Stimulated activated CD8-positive, alpha-beta memory T cell treated with anti-CD3 and anti-CD28 coated beads, Interleukin-7, amount 100 ng/mL, for 4 hours (primary cell): Measurements from ENCODE around the gene COX4I2.
"Not testable (repeated sequence)": the region's sequence is repeated elsewhere in the genome, so short reads cannot be mapped to it uniquely, and the experiment has no call there.

Source experiments
- DNase-seq, 2 donors: peaks; one replicate each; pipeline ENCODE4 v3.0.0-alpha.2; 2020; ENCODE audit warnings: low read depth in 2 of 2

The COX4I2 gene

DNA sequence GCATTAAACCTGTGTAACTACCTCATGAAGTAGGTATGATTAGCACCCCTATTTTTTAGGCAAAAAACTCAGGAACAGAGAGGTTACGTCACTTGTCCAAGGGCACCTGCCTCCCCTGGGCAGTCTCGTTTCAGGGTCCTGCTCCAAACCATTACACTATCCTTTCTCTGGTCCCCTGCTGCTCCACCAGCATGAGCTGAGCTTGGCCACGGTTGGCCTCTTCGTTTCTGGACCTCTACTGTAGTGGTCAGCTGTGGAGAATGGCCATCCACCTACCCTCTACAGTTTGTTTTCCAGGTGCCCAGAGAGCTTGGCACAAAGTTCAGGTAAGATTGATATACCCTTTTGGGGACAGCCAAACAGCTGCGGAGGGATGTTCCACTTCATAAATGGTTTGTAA, 16.8 kb downstream of the COX4I2 start:
- DNase-seq = no peak

DNA sequence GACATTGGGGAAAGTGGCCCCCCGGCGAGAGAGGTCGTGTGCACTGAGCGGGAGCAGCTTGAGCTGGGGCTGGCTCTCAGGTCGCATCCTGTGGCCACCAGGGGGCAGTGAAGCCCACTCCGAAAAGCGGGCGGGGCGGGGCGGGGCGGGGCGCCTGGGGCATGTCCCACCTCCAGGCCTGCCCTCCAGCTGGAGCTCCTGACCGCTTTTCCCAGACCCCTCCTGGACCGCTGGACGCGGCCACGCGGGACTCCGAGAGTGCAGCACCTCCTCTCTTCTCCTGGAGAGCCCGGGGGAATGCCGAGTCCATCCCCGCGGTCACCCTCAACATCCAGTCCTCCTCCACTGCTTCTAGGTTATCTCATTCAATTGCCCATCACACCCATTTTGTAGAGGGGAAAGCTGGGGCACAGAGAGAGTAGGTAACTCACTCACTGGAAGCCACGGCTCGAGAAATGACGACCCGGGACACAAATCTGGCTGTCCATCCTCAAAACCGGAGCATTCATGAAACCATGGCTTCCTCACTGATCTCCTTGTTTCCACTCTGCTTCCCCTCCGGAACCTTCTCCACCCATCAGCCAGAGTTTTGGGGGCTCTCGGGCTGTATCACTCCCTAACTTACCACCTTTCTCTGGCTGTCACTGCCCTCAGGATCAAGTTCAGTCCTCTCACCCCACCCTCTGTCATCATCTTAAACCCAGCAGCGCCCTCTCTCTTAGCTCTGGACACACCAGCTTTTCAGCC, 24.1 kb downstream of the COX4I2 start:
- DNase-seq = peak; percentile 48 to 62

DNA sequence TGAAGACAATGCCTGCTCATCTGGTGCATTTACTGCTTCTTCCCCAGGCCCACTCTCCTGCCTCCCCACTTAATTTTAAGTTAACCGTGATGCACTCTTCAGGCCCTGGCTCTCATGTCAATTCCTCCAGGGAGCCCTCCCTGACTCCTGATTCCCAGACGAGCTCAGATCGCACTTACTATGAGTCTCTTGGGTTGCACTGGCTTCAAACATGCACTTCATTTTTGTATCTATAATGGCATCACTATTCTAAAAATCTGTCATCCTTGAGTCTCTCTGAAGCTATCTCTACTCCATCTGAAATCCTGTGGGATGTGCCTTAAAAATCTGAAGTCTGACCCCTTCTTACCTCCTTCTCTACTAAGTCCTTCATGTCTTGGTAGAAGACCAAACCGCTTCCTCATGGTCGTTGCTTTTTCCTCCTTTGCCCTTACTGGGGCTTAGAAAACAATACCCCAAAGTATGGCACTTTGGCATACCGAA, 24.7 kb downstream of the COX4I2 start:
- DNase-seq = no peak

DNA sequence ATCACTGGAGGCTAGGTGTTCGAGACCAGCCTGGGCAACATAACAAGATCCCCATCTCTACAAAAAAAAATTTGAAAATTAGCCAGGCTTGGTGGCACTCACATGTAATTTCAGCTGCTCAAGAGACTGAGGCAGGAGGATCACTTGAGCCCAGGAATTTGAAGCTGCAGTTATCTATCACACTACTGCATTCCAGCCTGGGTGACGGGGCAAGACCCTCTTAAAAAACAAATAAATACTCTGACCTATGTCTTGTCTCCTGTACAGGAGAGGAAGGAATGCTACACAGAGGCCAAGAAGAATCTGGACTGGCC, 25.8 kb downstream of the COX4I2 start:
- no peak for DNase-seq

DNA sequence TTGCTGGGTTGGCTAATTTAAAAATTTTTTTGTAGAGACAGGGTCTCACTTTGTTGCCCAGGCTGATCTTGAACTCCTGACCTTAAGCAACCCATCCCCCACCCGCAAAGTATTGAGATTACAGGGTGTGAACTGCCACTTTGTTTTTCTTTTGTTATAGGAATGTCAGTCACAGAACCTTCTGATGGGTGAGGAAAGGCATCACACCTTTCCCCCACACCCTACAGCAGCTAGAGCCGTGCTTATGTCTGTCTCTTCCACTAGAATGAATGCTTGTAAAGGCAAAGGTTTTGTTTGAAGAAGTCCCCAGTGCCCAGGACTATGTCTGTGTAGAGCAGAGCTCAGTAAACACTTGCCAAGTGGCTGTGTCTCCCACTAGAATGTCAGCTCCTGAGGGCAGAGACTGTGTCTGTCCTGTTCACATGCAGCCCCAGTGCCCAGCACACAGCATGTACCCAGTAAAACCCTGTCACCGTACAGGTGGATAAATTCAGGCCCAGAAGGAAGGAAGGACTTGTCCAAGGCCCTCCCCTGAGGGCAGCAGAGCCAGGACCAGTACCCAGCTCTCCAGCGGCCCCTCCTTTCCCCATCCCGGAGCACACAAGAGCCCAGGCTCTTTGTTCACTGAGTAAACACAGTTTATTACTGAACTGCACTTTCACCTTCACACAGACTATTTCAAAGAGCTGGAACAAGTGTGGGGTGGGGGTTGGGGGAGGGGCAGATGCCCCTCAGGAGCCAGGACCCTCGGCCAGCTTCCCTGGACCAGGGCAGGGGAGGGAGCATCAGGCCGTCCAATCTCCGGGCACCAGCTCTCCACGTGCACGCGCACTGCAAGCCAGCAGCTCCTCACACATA, 26.4 kb downstream of the COX4I2 start:
- DNase-seq = no peak

DNA sequence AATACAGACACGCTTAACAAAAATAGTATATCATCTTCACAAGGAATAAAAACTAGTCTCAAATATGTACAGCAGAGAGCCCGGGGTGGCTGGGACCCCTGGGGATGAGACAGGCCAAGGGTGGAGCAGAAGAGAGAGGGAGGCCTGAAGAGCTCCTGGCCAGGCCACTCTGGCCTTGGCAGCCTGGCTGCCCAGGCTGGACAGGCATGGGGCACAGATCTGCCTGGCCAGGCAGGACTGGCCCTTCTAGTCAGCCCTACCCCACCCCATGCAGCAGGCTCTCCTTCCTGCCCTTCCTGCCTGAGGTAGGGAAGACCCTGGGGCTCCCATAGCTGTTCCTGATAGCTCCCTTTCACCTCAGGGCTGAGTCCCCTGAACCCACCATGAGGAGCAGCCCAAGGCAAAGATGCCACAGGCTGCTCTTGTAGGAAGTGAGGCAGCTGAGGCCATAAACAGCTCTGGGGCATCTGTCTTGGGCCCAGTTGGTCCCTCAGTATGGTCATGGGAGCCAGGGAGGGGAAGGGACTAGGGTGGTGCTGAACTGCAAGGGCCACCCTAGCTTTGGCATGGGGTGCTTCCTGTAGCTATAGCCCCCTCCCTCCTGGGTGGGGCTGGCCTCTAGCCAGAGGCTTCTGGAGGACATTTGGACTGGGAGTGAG, 27.1 kb downstream of the COX4I2 start:
- no peak for DNase-seq

DNA sequence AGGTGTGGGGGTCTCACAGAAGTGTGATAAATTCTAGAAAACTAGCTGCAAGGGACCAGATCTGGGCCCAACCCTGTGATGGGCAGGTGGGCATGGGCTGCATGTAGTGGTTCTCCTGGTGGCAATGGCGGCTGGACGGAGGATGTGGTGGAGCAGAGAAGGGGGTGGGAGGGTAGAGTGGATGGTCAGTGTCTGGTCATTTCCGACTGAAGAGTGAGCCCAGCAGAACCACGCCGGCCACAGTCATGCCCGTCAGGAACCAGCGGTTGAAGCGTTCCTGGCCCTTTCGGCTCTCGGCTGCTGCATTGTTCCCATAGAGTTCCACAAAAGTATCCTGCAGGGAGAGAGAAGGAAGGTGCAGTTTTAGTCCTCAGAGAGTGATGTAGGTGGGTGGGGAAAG, 28.0 kb downstream of the COX4I2 start:
- no peak for DNase-seq

DNA sequence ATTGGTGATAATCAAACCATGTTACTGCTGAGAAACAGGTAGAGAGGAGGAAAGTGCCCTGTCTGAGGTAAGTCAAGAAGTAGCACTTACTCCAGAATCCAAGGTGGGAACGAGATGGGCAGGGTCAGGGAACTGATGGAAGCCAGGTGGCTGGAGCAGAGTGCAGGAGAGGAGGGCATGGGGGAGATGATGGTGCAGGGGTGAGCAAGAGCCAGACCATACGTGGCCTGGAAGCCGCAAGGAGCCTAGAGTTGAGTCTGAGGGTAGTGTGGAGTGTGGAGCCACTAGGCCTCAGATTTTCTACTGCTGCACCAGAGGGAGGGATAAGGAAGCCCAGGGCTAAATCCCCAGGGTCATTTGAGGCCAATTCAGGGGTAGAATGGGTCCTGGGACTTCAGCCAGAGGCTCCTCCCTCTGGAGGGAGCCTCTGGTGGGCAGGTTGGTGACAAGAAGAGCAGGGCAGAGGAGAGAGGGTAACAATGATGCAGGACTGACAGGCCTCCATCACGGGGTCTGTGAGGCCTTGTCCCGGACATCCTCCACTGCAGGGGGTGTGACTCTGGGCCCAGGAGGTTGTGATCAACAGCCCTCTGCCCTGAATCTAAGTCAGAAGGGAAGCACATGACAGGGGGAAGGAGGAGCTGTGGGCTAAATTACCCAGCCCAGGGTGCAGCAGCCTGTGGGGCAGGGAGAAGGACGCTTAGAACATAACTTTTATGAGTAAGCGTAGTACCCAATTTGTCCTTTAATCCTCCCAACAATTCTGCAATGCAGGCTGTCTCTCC, 28.7 kb downstream of the COX4I2 start:
- peak; percentile 27 to 30 for DNase-seq

DNA sequence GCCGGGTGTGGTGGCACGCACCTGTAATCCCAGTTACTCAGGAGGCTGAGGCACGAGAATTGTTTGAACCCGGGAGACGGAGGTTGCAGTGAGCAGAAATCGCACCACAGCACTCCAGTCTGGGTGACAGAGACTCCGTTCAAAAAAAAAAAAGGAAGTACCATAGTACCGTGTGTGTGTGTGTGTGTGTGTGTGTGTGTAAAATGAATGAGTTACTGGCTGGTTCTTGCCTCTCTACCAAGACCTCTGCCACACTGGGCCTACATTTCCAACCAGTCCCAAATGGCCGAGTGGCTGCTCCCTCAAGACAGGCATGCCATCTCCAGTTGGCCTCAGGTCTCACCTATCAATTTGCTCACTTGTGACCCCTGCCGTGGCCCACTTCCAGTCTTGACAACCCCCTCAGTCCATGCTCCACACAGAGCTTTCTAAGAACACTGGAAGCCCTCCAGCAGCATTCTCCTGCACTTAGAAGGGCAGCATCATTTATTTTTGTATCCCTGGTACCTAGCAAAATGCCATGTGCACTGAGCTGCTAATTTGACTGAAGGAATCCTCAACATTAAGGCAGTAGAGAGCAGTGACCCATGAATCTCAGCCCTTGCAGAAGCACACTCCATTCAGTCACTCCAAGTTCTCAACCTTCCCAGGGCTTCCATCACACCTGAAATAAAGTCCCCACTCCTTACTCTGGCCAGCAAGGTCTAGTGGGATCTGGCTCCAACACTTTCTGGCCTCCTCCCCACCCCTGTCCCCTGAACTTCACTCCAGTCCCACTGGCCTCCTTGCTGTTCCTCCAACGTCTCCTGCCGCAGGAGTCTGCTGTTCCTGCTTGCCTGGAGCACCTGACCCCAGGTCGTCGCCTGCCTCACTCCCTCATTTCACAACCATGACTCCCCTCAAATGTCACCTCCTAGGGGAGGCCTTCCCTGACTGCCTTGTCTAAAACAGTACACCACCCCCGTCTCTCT, 29.9 kb downstream of the COX4I2 start:
- no peak for DNase-seq

DNA sequence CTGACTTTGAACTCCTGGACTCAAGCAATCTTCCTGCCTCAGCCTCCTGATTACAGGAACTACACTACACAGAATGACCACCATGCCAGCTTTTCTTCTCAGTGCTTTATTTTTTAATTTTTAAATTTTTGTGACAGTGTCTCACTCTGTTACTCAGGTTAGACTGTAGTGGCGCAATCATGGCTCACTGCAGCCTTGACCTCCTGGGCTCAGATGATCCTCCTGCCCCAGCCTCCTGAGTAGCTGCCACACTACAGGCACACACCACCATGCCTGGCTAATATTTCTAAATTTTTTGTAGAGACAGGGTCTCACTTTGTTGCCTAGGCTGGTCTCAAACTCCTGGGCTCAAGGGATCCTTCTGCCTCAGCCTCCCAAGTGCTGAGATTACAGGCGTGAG, 31.2 kb downstream of the COX4I2 start:
- DNase-seq = not testable (repeated sequence)

DNA sequence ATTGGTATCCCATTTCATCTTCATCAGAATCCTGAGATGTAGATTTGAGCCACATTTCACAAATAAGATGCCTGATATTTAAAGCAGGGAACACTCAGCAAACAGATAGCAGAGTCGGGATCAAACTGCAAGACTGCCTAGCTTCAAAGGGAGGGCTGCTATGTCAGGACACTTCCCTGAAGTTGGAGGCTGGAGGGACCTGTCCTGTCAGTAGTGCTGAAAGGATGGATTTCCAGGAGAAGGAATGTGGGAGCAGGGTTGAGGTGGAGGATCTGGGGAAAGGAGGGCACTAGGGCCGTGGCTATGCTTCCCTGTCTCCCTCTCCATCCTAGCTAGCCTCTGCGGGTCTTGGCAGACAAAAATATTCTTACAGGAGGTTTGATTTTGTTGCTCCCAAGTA, 32.2 kb downstream of the COX4I2 start:
- no peak for DNase-seq

DNA sequence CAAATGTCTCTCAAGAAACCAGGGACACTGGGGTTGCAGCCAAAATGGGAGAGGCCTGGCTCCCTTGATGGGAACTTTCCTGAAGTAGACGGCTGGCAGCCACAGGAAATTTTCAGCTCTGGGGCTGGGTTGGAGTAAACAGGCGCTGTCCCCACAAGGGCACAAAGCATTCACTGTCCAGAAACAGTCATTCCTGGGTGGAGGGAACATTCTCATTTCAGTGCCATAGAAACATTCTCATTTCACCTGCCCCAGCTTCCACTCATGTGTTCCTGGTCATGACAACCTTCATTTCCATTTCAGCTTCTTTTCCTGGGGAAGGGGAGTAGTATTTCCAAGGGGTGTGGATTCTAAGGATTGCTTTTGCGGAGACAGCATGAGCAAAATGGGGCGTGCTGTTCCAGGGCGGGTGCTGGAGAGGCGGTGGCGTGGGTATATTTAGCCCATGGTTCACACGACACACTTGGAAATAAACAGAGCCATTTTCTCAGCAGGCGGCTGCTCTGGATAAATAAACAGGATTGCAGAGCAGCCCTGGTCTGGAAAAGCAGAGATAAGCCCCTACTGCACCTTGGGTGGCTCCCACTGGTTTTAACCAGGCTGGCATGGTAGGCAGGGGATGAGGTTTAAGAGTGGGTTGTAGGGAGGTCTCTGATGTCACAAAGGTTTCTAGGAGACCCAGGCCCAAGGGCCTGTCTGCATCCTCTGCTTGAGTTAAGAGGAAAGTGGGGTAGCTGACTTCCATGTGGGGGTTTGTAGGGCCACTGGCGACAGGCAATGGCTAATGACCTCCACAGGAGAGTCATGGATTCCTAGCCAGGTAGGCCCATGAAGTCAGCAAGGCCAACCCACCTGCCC, 32.9 kb downstream of the COX4I2 start:
- DNase-seq = no peak

DNA sequence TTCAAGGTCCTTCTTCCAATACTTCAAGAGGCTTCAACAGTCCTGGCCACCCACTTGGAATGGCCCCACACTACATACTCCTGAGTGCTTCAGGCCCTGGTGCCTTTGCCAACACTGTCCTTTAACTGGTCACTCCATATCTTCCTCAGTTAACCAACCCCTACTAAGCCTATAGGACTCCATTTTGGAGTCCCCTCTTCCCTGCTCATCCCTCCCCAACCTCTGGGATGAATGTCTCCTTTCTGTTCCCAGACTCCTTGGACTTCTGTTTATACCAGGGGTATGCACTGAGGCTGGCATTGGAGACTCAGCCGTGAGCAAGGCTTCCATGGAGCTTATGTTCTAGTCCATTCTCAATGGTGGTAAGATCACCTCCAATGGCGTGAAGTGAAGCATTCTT, 33.6 kb downstream of the COX4I2 start:
- DNase-seq = no peak

DNA sequence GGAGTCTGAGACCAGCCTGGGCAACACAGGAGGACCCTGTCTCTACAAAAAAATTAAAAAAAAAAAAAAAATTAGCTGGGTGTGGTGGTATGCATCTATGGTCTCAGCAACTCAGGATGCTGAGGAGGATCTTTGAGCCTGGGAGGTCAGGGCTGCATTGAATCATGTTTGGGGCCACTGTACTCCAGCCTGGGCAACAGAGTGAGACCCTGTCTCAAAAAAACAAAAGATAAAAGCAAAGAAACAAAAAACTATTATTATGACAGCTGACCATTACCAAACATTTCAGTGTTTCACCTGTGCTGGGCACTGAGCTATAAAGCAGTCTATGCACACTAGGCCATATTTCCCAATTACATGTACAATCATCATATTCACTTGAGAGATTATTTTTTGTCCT, 35.7 kb downstream of the COX4I2 start:
- DNase-seq = no peak

DNA sequence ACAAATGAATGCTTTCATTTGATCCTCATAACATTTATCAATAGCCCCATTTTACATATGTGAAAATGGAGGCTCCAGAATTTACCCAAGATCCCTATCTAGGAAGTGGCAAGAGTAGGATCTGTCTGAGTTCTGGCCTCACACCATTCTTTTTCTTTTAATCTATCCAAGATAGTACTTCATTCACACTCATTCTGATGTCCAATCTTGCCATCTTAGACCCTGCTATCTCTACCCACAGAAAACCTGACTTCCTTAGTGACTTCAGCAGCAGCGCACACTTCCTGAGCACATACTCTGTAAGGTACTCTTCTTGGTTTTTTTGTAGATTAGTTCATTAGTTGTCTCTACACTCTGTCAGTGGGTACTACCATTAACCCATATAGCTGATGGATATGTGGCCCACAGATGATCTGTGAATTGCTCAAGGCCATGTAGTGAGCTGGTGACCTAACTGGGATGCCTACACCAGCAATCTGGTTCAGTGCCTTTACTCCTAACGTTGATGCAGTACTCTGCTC, 36.3 kb downstream of the COX4I2 start:
- no peak for DNase-seq

DNA sequence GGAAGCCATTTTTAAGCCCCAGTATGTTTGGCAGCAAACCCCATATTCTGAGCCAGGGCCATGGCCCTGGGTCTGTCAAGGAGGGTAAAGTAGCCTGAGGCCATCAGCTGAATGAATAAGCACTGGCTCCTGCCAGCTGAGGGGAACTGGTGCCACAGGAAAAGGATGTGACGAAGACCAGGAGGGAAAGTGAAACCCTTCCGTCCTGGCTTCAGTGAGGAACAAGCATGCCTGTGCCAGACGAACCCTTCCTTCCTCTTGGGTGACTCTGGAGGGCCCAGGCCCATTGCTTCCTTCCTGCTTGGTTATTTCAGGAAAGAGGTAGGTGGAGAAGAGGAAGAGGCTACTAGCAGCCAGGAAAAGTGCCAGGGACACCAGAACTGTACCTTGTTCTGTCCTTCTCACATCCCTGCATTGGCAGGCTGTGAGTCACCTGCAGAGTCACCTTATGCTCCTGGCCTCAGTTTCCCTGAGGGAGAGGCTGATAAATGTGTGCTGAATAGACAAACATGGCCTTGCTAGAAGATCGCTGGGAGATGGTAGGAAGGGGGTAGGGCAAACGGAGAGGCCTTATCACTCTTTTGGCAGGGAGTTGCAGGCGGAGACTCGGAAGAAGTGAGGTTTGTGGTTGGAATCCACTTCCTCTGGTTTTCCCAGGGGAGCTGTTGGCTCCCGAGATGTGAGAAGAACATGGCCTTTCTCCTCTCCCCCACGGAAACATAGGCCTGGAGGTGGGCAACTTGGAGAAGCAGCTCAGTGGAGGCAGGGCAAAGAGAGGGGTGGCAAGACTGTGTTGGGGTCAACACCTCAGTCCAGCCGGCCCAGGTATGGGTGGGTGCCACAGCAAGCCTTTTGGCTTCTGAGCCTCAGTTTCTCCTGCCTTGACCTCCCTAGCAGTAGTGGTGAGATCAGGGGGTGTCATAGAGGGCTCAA, 37.4 kb downstream of the COX4I2 start:
- peak; percentile 57 to 62 for DNase-seq

DNA sequence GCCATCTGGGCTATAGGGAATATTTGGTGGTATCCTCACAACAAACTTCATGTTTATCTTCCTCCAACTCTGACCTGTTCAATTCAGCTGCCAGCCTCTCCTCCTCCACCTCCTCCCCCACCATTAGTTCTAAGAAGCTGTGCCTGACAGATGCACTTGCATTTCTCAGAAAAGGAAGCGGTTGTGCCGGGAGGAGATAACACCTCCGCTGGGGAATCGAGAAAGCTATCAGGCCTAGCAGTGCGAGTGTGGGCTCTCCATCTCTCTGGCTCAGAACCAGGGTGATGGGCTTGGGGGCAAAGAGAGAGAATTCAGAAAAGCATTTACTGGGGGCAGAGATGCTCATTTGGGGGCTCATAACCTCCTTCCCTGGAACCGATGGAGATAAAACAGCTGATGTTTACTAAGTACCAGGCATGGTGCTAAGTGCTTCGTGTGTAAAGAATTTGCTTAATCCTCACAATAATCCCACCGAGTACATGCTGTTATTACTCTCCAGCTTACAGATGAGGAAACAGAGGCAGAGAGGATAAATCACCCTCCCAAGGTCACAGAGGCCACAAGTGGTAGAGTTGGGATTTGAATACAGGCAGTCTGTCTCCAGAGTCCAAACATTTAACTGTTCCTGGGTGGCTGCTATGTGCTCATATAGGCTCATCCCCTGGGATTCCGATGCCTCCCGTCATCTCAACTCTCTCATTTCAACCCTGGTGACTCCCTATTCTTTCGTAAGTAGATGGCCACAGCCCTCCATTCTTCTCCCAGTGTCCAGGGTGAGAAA, 38.3 kb downstream of the COX4I2 start:
- peak; percentile 64 to 75 for DNase-seq

DNA sequence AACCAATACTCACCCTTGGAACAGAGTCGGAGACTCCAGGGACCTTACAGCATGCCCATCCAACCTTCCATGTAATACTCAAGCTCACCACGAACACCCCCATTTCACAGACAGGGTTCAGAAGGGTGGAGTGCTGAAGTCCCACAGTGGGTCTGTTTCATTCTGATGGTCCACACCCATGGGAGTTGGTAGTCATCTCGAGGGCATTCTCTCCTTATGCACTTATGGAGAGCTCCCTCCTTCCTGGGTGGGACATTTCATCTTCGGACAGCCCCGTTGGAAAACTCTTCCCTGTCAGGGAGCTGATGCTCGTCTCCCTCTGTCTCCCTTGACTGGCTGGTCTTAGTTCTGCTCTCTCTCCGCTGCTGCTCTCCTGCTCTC, 38.9 kb downstream of the COX4I2 start:
- DNase-seq = no peak
